Ishikawa (cell line): ENCODE measurements around the gene ZNF569.

Source experiments
- CEBPB ChIP-seq: IDR thresholded peaks from 2 replicates; pipeline ENCODE4 v1.6.1; 2012
- CREB1 ChIP-seq: IDR thresholded peaks from 2 replicates; pipeline ENCODE4 v1.6.1; 2012; ENCODE audit warnings: low read depth
- EGR1 ChIP-seq: IDR thresholded peaks from 2 replicates; pipeline ENCODE4 v1.6.1; 2012
- EP300 ChIP-seq: IDR thresholded peaks from 2 replicates; pipeline ENCODE4 v1.6.1; 2012; ENCODE audit warnings: borderline replicate concordance
- FOXM1 ChIP-seq: IDR thresholded peaks from 2 replicates; pipeline ENCODE4 v1.6.1; 2012; ENCODE audit warnings: low read depth, borderline replicate concordance
- MAX ChIP-seq: IDR thresholded peaks from 2 replicates; pipeline ENCODE4 v1.6.1; 2012
- NFIC ChIP-seq: IDR thresholded peaks from 2 replicates; pipeline ENCODE4 v1.6.1; 2012
- RAD21 ChIP-seq: IDR thresholded peaks from 2 replicates; pipeline ENCODE4 v1.6.1; 2012; ENCODE audit warnings: low read depth
- REST ChIP-seq: IDR thresholded peaks from 2 replicates; pipeline ENCODE4 v1.6.1; 2012; ENCODE audit warnings: low read depth, mild to moderate bottlenecking
- TAF1 ChIP-seq: IDR thresholded peaks from 2 replicates; pipeline ENCODE4 v1.6.1; 2012; ENCODE audit warnings: low read depth, mild to moderate bottlenecking
- TCF12 ChIP-seq: IDR thresholded peaks from 2 replicates; pipeline ENCODE4 v1.6.1; 2012; ENCODE audit warnings: low read depth
- TEAD4 ChIP-seq: IDR thresholded peaks from 2 replicates; pipeline ENCODE4 v1.6.1; 2012
- USF1 ChIP-seq: IDR thresholded peaks from 2 replicates; pipeline ENCODE4 v1.6.1; 2012
- YY1 ChIP-seq: IDR thresholded peaks from 2 replicates; pipeline ENCODE4 v1.6.1; 2012; ENCODE audit warnings: low read depth
- ZBTB7A ChIP-seq: IDR thresholded peaks from 2 replicates; pipeline ENCODE4 v1.6.1; 2012; ENCODE audit warnings: low read depth

Gene ZNF569

GRCh38 chr19:37403403-37403802, 63.8 kb downstream of the ZNF569 start:
- no peak for TF ChIP-seq TEAD4
- TF ChIP-seq MAX, result no peak
- TF ChIP-seq RAD21, result no peak
- TF ChIP-seq EGR1, result no peak
- TF ChIP-seq TAF1, result no peak
- no peak for TF ChIP-seq CREB1
- TF ChIP-seq NFIC, result no peak
- TF ChIP-seq YY1, result no peak
- no peak for TF ChIP-seq EP300
- TF ChIP-seq REST, result no peak
- no peak for TF ChIP-seq USF1
- TF ChIP-seq FOXM1, result no peak
- TF ChIP-seq TCF12, result no peak
- no peak for TF ChIP-seq CEBPB
- TF ChIP-seq ZBTB7A, result no peak

- TF ChIP-seq EGR1 (no peak), TEAD4 (no peak), TAF1 (no peak), EP300 (no peak), USF1 (no peak), FOXM1 (no peak), ZBTB7A (no peak), MAX (no peak), RAD21 (no peak), CEBPB (no peak), TCF12 (no peak), NFIC (no peak), CREB1 (no peak), REST (no peak), YY1 (no peak)
These were observed 66.2 kb downstream of the ZNF569 start for GRCh38 chr19:37401078-37401477.

GRCh38 chr19:37389234-37389633, 78.0 kb downstream of the ZNF569 start:
- TF ChIP-seq TAF1 (no peak), TCF12 (no peak)

- TF ChIP-seq CREB1 (peak; percentile 69; the same call in 1 of the 2 replicates), EGR1 (no peak), USF1 (peak; percentile 58), MAX (peak; percentile 91), TAF1 (peak; percentile 38; the same call in 1 of the 2 replicates), YY1 (peak; percentile 61; the same call in 1 of the 2 replicates), CEBPB (no peak), TCF12 (peak; percentile 53; the same call in 1 of the 2 replicates), TEAD4 (no peak)
These were observed 96.2 kb downstream of the ZNF569 start, which contains the start of gene ZNF527 for GRCh38 chr19:37370880-37371661. Gene ZNF527 (plus strand): TSS chr19:37371099. CDS start chr19:37374199, 3,100 bp downstream.

GRCh38 chr19:37362733-37363132, 104.5 kb downstream of the ZNF569 start:
- TF ChIP-seq EP300 (no peak), TAF1 (no peak)
